WTC11 (cell line): ENCODE results near the gene RGS16. TPM values are rescaled to one million over a fixed set of nuclear protein-coding genes. Genes with fewer than 3 reads are reported as not detected.
A peak's percentile ranks its signal among the peaks of the same experiment; 100 is the strongest.
"Not testable (repeated sequence)": the region's sequence is repeated elsewhere in the genome, so short reads cannot be mapped to it uniquely, and the experiment has no call there.

Experiments used
- ATAC-seq: fragments of 200-7000 bp; cut with Tn5 transposase; 2 replicates; pipeline ENCODE4 v1.10.0; 2021; ENCODE audit warnings: mild to moderate bottlenecking, moderate library complexity
- CTCF ChIA-PET: fragments of 300-600 bp; sonication (Branson Sonifier 250); formaldehyde crosslinking; loops from one replicate; lab custom pipeline; 2021; ENCODE audit warnings: antibody characterized with exemption; lab: Charles Lee
- POLR2A ChIA-PET: fragments of 350-600 bp; sonication (Branson Sonifier 250); formaldehyde crosslinking; loops from one replicate; lab custom pipeline; 2021; ENCODE audit warnings: antibody characterized with exemption; lab: Charles Lee
- DNase-seq: peaks from one replicate; pipeline ENCODE4 v3.0.0; 2021; ENCODE audit warnings: low spot score
- H3K27ac Mint-ChIP-seq: 2 replicates; pipeline ENCODE4 v1.8.0; 2021; ENCODE audit warnings: mixed read lengths
- H3K27me3 Mint-ChIP-seq: 2 replicates; pipeline ENCODE4 v1.8.0; 2021; ENCODE audit warnings: low read depth, mild to moderate bottlenecking, moderate library complexity, mixed read lengths
- H3K36me3 Mint-ChIP-seq: 2 replicates; pipeline ENCODE4 v1.8.0; 2021; ENCODE audit warnings: mixed read lengths
- H3K4me1 Mint-ChIP-seq: 2 replicates; pipeline ENCODE4 v1.8.0; 2022; ENCODE audit warnings: mixed read lengths
- H3K4me3 Mint-ChIP-seq: 2 replicates; pipeline ENCODE4 v1.8.0; 2021; ENCODE audit warnings: mild to moderate bottlenecking, moderate library complexity, mixed read lengths
- H3K9me3 Mint-ChIP-seq: 2 replicates; pipeline ENCODE4 v1.8.0; 2021; ENCODE audit warnings: mixed read lengths
- ESRRA ChIP-seq: sonication (generic); formaldehyde crosslinking; IDR thresholded peaks from 2 replicates; pipeline ENCODE4 v1.8.1; 2022; ENCODE audit warnings: mild to moderate bottlenecking, missing genetic modification reagents, borderline replicate concordance
- ETV6 ChIP-seq: sonication (generic); formaldehyde crosslinking; IDR thresholded peaks from 2 replicates; pipeline ENCODE4 v1.8.1; 2022; ENCODE audit warnings: mild to moderate bottlenecking, missing genetic modification reagents
- FOXP1 ChIP-seq: sonication (generic); formaldehyde crosslinking; IDR thresholded peaks from 2 replicates; pipeline ENCODE4 v1.8.0; 2022; ENCODE audit warnings: missing genetic modification reagents, mild to moderate bottlenecking, moderate library complexity, borderline replicate concordance
- GABPB1 ChIP-seq: sonication (generic); formaldehyde crosslinking; IDR thresholded peaks from 2 replicates; pipeline ENCODE4 v1.8.1; 2023; ENCODE audit warnings: mild to moderate bottlenecking, missing genetic modification reagents
- GRHL2 ChIP-seq: fragments of 250-450 bp; sonication (Bioruptor Pico); IDR thresholded peaks from 2 replicates; pipeline ENCODE4 v1.8.0; 2022; ENCODE audit warnings: mild to moderate bottlenecking, moderate library complexity; ENCODE audit not compliant: insufficient replicate concordance, severe bottlenecking
- JAZF1 ChIP-seq: fragments of 250-450 bp; sonication (Bioruptor Pico); IDR thresholded peaks from 2 replicates; pipeline ENCODE4 v1.9.0; 2021; ENCODE audit warnings: moderate library complexity, mild to moderate bottlenecking, inconsistent platforms
- MXD4 ChIP-seq: fragments of 250-450 bp; sonication (Bioruptor Pico); IDR thresholded peaks from 2 replicates; pipeline ENCODE4 v1.8.0; 2021; ENCODE audit warnings: mild to moderate bottlenecking, moderate library complexity, borderline replicate concordance
- MYBL2 ChIP-seq: sonication (generic); formaldehyde crosslinking; IDR thresholded peaks from 2 replicates; pipeline ENCODE4 v1.8.1; 2023; ENCODE audit warnings: mild to moderate bottlenecking, moderate library complexity, missing genetic modification reagents
- NFATC4 ChIP-seq: fragments of 250-450 bp; sonication (Bioruptor Pico); IDR thresholded peaks from 2 replicates; pipeline ENCODE4 v1.9.0; 2021; ENCODE audit warnings: mild to moderate bottlenecking
- NFYB ChIP-seq: sonication (generic); formaldehyde crosslinking; conservative IDR thresholded peaks from 2 replicates; pipeline ENCODE4 v1.8.0; 2022; ENCODE audit warnings: low read depth, missing genetic modification reagents
- NR1H2 ChIP-seq: sonication (generic); formaldehyde crosslinking; IDR thresholded peaks from 2 replicates; pipeline ENCODE4 v1.9.0; 2021; ENCODE audit warnings: mild to moderate bottlenecking, moderate library complexity, missing genetic modification reagents
- NR2C2 ChIP-seq: sonication (generic); formaldehyde crosslinking; IDR thresholded peaks from 2 replicates; pipeline ENCODE4 v1.8.0; 2022; ENCODE audit warnings: mild to moderate bottlenecking, missing genetic modification reagents
- NR3C1 ChIP-seq: sonication (generic); formaldehyde crosslinking; conservative IDR thresholded peaks from 2 replicates; pipeline ENCODE4 v1.8.1; 2023; ENCODE audit warnings: low read depth, mild to moderate bottlenecking, missing genetic modification reagents
- TCF7 ChIP-seq: sonication (generic); formaldehyde crosslinking; IDR thresholded peaks from 2 replicates; pipeline ENCODE4 v1.8.0; 2022; ENCODE audit warnings: mild to moderate bottlenecking, low read depth, missing genetic modification reagents, moderate library complexity
- TEAD1 ChIP-seq: sonication (generic); formaldehyde crosslinking; IDR thresholded peaks from 2 replicates; pipeline ENCODE4 v1.8.0; 2022; ENCODE audit warnings: mild to moderate bottlenecking, missing genetic modification reagents
- ZBTB21 ChIP-seq: sonication (generic); formaldehyde crosslinking; IDR thresholded peaks from 2 replicates; pipeline ENCODE4 v1.8.1; 2023; ENCODE audit warnings: mild to moderate bottlenecking, missing genetic modification reagents, borderline replicate concordance
- ZNF317 ChIP-seq: sonication (generic); formaldehyde crosslinking; IDR thresholded peaks from 2 replicates; pipeline ENCODE4 v1.8.1; 2023; ENCODE audit warnings: low read depth, mild to moderate bottlenecking, moderate library complexity, missing genetic modification reagents, borderline replicate concordance
- ZNF396 ChIP-seq: fragments of 250-450 bp; sonication (Bioruptor Pico); IDR thresholded peaks from 2 replicates; pipeline ENCODE4 v1.8.0; 2021; ENCODE audit warnings: mild to moderate bottlenecking, moderate library complexity, borderline replicate concordance
- ZNF423 ChIP-seq: fragments of 250-450 bp; sonication (Bioruptor Pico); IDR thresholded peaks from 2 replicates; pipeline ENCODE4 v2.1.2; 2022; ENCODE audit warnings: mild to moderate bottlenecking, moderate library complexity
- total RNA-seq: library from RNA; stranded (reverse); gene quantifications from 3 replicates; pipeline ENCODE4 v1.2.3, GENCODE V29; 2021
- TF ChIP-seq, protein P1 (sequence below): fragments of 250-450 bp; sonication (Bioruptor Pico); IDR thresholded peaks from 2 replicates; pipeline ENCODE4 v1.8.0; 2021; ENCODE audit warnings: mild to moderate bottlenecking
- TF ChIP-seq, protein P2 (sequence below): fragments of 250-450 bp; sonication (Bioruptor Pico); IDR thresholded peaks from 2 replicates; pipeline ENCODE4 v1.9.0; 2021; ENCODE audit warnings: mild to moderate bottlenecking, borderline replicate concordance
- TF ChIP-seq, protein P3 (sequence below): sonication (generic); formaldehyde crosslinking; IDR thresholded peaks from 2 replicates; pipeline ENCODE4 v1.8.0; 2023; ENCODE audit warnings: mild to moderate bottlenecking, missing genetic modification reagents
- TF ChIP-seq, protein P4 (sequence below): sonication (generic); formaldehyde crosslinking; IDR thresholded peaks from 2 replicates; pipeline ENCODE4 v1.8.1; 2022; ENCODE audit warnings: mild to moderate bottlenecking, moderate library complexity, missing genetic modification reagents

RGS16 gene
- total RNA-seq, 1 experiment from 2014 or later: 17.8 TPM

DNA sequence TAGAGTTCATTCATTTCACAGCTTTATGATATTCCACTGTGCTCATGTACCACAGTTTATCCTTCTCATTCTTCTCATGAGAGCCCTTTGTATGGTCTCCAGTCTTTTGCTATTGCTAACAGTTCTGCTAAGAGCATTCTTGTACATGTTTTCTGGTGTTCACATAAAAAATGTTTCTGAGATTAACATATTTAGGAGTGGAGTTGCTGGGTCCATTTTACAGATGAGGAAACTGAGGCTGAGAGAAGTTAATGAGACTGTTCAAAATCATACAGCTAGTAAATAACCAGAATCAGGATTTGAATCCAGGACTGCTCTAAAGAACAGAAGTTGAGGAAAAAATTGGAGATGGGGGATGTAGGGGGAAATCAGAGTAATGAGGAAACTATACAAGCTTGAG, 28.8 kb upstream of the RGS16 start:
- Mint-ChIP-seq H3K27ac (no peak overlapping the region), H3K9me3 (no peaks in the 10 kb centered on the region), H3K4me1 (peaks cover 46% of the 10 kb centered on the region), H3K4me3 (no peak overlapping the region), H3K36me3 (no peaks in the 10 kb centered on the region), H3K27me3 (no peaks in the 10 kb centered on the region)
- CTCF ChIA-PET: interaction anchor here (1.0 to 1.7 kb wide), 3 partner anchors 32 to 154 kb away, joined by 3 to 6 read pairs (median 3); no protein-coding TSS in a partner anchor
- DNase-seq (no peak), ATAC-seq (no peak)
- TF ChIP-seq ZNF396 (CRISPR knock-in tag): no peak
- no peak for TF ChIP-seq ZBTB21 (CRISPR knock-in tag)
- no peak for TF ChIP-seq NFATC4
- TF ChIP-seq, protein P1, sequence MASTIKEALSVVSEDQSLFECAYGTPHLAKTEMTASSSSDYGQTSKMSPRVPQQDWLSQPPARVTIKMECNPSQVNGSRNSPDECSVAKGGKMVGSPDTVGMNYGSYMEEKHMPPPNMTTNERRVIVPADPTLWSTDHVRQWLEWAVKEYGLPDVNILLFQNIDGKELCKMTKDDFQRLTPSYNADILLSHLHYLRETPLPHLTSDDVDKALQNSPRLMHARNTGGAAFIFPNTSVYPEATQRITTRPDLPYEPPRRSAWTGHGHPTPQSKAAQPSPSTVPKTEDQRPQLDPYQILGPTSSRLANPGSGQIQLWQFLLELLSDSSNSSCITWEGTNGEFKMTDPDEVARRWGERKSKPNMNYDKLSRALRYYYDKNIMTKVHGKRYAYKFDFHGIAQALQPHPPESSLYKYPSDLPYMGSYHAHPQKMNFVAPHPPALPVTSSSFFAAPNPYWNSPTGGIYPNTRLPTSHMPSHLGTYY (CRISPR knock-in tag): no peak
- no peak for TF ChIP-seq MXD4
- no peak for TF ChIP-seq ZNF423
- no peak for TF ChIP-seq NR1H2
- no peak for TF ChIP-seq NFYB (CRISPR knock-in tag)
- POLR2A ChIA-PET: interaction anchor here (0.7 to 1.5 kb wide), 2 partner anchors 17 to 289 kb away, joined by 6 to 7 read pairs; no protein-coding TSS in a partner anchor

DNA sequence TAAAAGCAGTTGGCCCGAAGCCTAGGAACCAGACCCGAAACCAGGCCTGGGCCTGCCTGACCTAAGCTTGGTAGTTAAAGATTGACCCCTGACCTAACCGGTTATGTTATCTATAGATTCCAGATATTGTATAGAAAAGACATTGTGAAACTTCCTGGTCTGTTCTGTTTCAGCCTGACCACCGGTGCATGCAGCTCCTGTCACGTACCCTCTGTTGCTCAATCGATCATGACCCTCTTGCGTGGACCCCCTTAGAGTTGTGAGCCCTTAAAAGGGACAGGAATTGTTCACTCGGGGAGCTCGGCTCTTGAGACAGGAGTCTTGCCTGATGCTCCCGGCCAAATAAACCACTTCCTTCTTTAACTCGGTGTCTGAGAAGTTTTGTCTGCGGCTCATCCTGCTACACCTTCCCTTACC, 28.3 kb upstream of the RGS16 start:
- H3K27ac Mint-ChIP-seq: 0 out of 2 replicates have a peak overlapping the region, but pooled peaks have one; percentile 34
- CTCF ChIA-PET: interaction anchor here (1.0 kb wide), 1 partner anchor 154 kb away, joined by 3 read pairs; no protein-coding TSS in a partner anchor
- H3K27me3 Mint-ChIP-seq, H3K9me3 Mint-ChIP-seq, H3K4me3 Mint-ChIP-seq, ATAC-seq, DNase-seq, H3K36me3 Mint-ChIP-seq: not testable (repeated sequence)
- POLR2A ChIA-PET: interaction anchor here (0.7 kb wide), 1 partner anchor 288 kb away, joined by 6 read pairs; no protein-coding TSS in a partner anchor
- peaks cover 46% of the 10 kb centered on the region for H3K4me1 Mint-ChIP-seq

DNA sequence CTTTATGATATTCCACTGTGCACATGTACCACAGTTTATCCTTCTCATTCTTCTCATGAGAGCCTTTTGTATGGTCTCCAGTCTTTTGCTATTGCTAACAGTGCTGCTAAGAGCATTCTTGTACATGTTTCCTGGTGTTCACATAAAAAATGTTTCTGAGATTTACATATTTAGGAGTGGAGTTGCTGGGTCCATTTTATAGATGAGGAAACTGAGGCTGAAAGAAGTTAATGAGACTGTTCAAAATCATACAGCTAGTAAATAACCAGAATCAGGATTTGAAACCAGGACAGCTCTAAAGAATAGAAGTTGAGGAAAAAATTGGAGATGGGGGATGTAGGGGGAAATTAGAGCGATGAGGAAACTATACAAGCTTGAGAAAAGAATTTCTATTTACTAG, 27.8 kb upstream of the RGS16 start:
- CTCF ChIA-PET: no interaction called here
- H3K27ac Mint-ChIP-seq: no peak overlapping the region
- ATAC-seq: no peak

More for the DNA sequence above, 27.8 kb upstream of the RGS16 start:
- POLR2A ChIA-PET: no interaction called here
- DNase-seq: no peak
- no peaks in the 10 kb centered on the region for H3K9me3 Mint-ChIP-seq
- H3K36me3 Mint-ChIP-seq: no peaks in the 10 kb centered on the region
- no peak for TF ChIP-seq ZNF317 (CRISPR knock-in tag)
- no peak for TF ChIP-seq NR2C2 (CRISPR knock-in tag)
- TF ChIP-seq, protein P2, sequence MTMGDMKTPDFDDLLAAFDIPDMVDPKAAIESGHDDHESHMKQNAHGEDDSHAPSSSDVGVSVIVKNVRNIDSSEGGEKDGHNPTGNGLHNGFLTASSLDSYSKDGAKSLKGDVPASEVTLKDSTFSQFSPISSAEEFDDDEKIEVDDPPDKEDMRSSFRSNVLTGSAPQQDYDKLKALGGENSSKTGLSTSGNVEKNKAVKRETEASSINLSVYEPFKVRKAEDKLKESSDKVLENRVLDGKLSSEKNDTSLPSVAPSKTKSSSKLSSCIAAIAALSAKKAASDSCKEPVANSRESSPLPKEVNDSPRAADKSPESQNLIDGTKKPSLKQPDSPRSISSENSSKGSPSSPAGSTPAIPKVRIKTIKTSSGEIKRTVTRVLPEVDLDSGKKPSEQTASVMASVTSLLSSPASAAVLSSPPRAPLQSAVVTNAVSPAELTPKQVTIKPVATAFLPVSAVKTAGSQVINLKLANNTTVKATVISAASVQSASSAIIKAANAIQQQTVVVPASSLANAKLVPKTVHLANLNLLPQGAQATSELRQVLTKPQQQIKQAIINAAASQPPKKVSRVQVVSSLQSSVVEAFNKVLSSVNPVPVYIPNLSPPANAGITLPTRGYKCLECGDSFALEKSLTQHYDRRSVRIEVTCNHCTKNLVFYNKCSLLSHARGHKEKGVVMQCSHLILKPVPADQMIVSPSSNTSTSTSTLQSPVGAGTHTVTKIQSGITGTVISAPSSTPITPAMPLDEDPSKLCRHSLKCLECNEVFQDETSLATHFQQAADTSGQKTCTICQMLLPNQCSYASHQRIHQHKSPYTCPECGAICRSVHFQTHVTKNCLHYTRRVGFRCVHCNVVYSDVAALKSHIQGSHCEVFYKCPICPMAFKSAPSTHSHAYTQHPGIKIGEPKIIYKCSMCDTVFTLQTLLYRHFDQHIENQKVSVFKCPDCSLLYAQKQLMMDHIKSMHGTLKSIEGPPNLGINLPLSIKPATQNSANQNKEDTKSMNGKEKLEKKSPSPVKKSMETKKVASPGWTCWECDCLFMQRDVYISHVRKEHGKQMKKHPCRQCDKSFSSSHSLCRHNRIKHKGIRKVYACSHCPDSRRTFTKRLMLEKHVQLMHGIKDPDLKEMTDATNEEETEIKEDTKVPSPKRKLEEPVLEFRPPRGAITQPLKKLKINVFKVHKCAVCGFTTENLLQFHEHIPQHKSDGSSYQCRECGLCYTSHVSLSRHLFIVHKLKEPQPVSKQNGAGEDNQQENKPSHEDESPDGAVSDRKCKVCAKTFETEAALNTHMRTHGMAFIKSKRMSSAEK: no peak
- TF ChIP-seq, protein P1 (CRISPR knock-in tag): no peak
- TF ChIP-seq FOXP1 (CRISPR knock-in tag): no peak
- no peak for TF ChIP-seq ESRRA (CRISPR knock-in tag)
- TF ChIP-seq GABPB1: no peak
- TF ChIP-seq, protein P3, sequence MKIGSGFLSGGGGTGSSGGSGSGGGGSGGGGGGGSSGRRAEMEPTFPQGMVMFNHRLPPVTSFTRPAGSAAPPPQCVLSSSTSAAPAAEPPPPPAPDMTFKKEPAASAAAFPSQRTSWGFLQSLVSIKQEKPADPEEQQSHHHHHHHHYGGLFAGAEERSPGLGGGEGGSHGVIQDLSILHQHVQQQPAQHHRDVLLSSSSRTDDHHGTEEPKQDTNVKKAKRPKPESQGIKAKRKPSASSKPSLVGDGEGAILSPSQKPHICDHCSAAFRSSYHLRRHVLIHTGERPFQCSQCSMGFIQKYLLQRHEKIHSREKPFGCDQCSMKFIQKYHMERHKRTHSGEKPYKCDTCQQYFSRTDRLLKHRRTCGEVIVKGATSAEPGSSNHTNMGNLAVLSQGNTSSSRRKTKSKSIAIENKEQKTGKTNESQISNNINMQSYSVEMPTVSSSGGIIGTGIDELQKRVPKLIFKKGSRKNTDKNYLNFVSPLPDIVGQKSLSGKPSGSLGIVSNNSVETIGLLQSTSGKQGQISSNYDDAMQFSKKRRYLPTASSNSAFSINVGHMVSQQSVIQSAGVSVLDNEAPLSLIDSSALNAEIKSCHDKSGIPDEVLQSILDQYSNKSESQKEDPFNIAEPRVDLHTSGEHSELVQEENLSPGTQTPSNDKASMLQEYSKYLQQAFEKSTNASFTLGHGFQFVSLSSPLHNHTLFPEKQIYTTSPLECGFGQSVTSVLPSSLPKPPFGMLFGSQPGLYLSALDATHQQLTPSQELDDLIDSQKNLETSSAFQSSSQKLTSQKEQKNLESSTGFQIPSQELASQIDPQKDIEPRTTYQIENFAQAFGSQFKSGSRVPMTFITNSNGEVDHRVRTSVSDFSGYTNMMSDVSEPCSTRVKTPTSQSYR (CRISPR knock-in tag): no peak
- no peak for TF ChIP-seq TCF7
- no peak for TF ChIP-seq NFATC4
- TF ChIP-seq JAZF1 (CRISPR knock-in tag): no peak
- TF ChIP-seq ETV6: no peak
- no peak for TF ChIP-seq MYBL2 (CRISPR knock-in tag)
- TF ChIP-seq, protein P4, sequence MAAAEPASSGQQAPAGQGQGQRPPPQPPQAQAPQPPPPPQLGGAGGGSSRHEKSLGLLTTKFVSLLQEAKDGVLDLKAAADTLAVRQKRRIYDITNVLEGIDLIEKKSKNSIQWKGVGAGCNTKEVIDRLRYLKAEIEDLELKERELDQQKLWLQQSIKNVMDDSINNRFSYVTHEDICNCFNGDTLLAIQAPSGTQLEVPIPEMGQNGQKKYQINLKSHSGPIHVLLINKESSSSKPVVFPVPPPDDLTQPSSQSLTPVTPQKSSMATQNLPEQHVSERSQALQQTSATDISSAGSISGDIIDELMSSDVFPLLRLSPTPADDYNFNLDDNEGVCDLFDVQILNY (CRISPR knock-in tag): no peak
- no peak for TF ChIP-seq NR3C1 (CRISPR knock-in tag)
- no peak for TF ChIP-seq TEAD1 (CRISPR knock-in tag)
- no peak for TF ChIP-seq GRHL2
- TF ChIP-seq, all 79 proteins: peak for 0
- Mint-ChIP-seq H3K4me1 (peaks cover 46% of the 10 kb centered on the region), H3K27me3 (no peaks in the 10 kb centered on the region), H3K4me3 (no peak overlapping the region)
